Activated T-cell treated with anti-CD3 and anti-CD28 coated beads, Interleukin-2, amount 50 U/mL, for 72 hours (primary cell): ENCODE data around the gene PSMB10. TPM values are rescaled to one million over a fixed set of nuclear protein-coding genes. Genes with fewer than 3 reads are reported as not detected.

ENCODE experiments used
- ATAC-seq, 2 donors: fragments of 150-1000 bp; cut with Tn5 transposase; replicated peaks in 1 of 2; 2 replicates each; pipeline ENCODE4 v1.10.0; 2021; ENCODE audit warnings: moderate library complexity in 2 of 2, mild to moderate bottlenecking in 1 of 2
- DNase-seq, 2 donors: peaks; one replicate each; pipeline ENCODE4 v3.0.0; 2021 to 2022; ENCODE audit warnings: mixed read lengths in 1 of 2
- H3K27ac Mint-ChIP-seq: one replicate; pipeline ENCODE4 v1.8.0; 2022; ENCODE audit warnings: mild to moderate bottlenecking, moderate library complexity, mixed read lengths
- H3K27me3 Mint-ChIP-seq: one replicate; pipeline ENCODE4 v1.8.0; 2022; ENCODE audit warnings: low read depth, mixed read lengths
- H3K36me3 Mint-ChIP-seq, 2 donors: one replicate each; pipeline ENCODE4 v1.8.0; 2022; ENCODE audit warnings: mixed read lengths in 2 of 2, mild to moderate bottlenecking in 1 of 2; ENCODE audit not compliant: insufficient read depth in 2 of 2
- H3K4me1 Mint-ChIP-seq: one replicate; pipeline ENCODE4 v1.8.0; 2022; ENCODE audit warnings: low read depth, mixed read lengths
- H3K4me3 Mint-ChIP-seq, 2 donors: one replicate each; pipeline ENCODE4 v1.8.0; 2022; ENCODE audit warnings: mild to moderate bottlenecking in 2 of 2, mixed read lengths in 2 of 2, moderate library complexity in 2 of 2
- H3K9me3 Mint-ChIP-seq, 2 donors: one replicate each; pipeline ENCODE4 v1.8.0; 2022; ENCODE audit warnings: mixed read lengths in 2 of 2
- total RNA-seq, 2 donors: library from RNA; stranded (reverse); gene quantifications; one replicate each; pipeline ENCODE4 v1.2.3, GENCODE V29; 2022

The PSMB10 gene
- total RNA-seq, 2 donors from 2014 or later: 169 to 184 TPM

GRCh38 chr16:67967958-67968399 lies 31.3 kb upstream of the PSMB10 start:
- DNase-seq: peak; percentile 52 to 64

GRCh38 chr16:67967183-67967957 lies 30.7 kb upstream of the PSMB10 start:
- H3K27ac Mint-ChIP-seq: peak overlapping the region; percentile 94
- no peaks in the 10 kb centered on the region for H3K9me3 Mint-ChIP-seq
- no peaks in the 10 kb centered on the region for H3K27me3 Mint-ChIP-seq
- peak; percentile 1 to 32 for ATAC-seq
- peak overlapping the region; percentile 82 to 99 for H3K4me3 Mint-ChIP-seq
- peak; percentile 29 to 33 for DNase-seq
- H3K4me1 Mint-ChIP-seq: peaks cover 29% of the 10 kb centered on the region
- H3K36me3 Mint-ChIP-seq: peaks cover 8% of the 10 kb centered on the region in 2 donors

More at GRCh38 chr16:67967958-67968399, 31.3 kb upstream of the PSMB10 start:
- H3K9me3 Mint-ChIP-seq: no peaks in the 10 kb centered on the region
- no peaks in the 10 kb centered on the region for H3K27me3 Mint-ChIP-seq
- peaks cover 2 to 6% of the 10 kb centered on the region in 2 donors for H3K36me3 Mint-ChIP-seq
- peak; percentile 29 to 36 for ATAC-seq
- H3K27ac Mint-ChIP-seq: peak overlapping the region; percentile 94
- H3K4me3 Mint-ChIP-seq: peak overlapping the region; percentile 82 to 99
- H3K4me1 Mint-ChIP-seq: peaks cover 29% of the 10 kb centered on the region

GRCh38 chr16:67966549-67967182 lies 30.0 kb upstream of the PSMB10 start:
- ATAC-seq: no peak
- Mint-ChIP-seq H3K27ac (no peak overlapping the region), H3K9me3 (no peaks in the 10 kb centered on the region), H3K4me1 (peaks cover 29% of the 10 kb centered on the region), H3K36me3 (peaks cover 8% of the 10 kb centered on the region in 2 donors), H3K4me3 (peak overlapping the region; percentile 82 to 99), H3K27me3 (no peaks in the 10 kb centered on the region)
- no peak for DNase-seq

GRCh38 chr16:67965668-67966548 lies 29.3 kb upstream of the PSMB10 start:
- H3K9me3 Mint-ChIP-seq: no peaks in the 10 kb centered on the region
- H3K36me3 Mint-ChIP-seq: peaks cover 8% of the 10 kb centered on the region in 2 donors
- no peaks in the 10 kb centered on the region for H3K27me3 Mint-ChIP-seq
- DNase-seq (no peak), ATAC-seq (no peak)
- H3K4me3 Mint-ChIP-seq: peak overlapping the region in 1 of 2 donors; percentile 82
- H3K27ac Mint-ChIP-seq: no peak overlapping the region
- H3K4me1 Mint-ChIP-seq: peaks cover 29% of the 10 kb centered on the region

GRCh38 chr16:67964477-67965131 lies 28.0 kb upstream of the PSMB10 start:
- no peak for DNase-seq
- no peak overlapping the region for H3K27ac Mint-ChIP-seq
- H3K9me3 Mint-ChIP-seq: no peaks in the 10 kb centered on the region
- H3K4me3 Mint-ChIP-seq: no peak overlapping the region
- peaks cover 8 to 10% of the 10 kb centered on the region in 2 donors for H3K36me3 Mint-ChIP-seq
- H3K27me3 Mint-ChIP-seq: no peaks in the 10 kb centered on the region
- ATAC-seq: no peak
- H3K4me1 Mint-ChIP-seq: peaks cover 26% of the 10 kb centered on the region

GRCh38 chr16:67963662-67964321 lies 27.1 kb upstream of the PSMB10 start:
- ATAC-seq (no peak), DNase-seq (no peak)
- no peaks in the 10 kb centered on the region for H3K27me3 Mint-ChIP-seq
- H3K9me3 Mint-ChIP-seq: no peaks in the 10 kb centered on the region
- H3K4me1 Mint-ChIP-seq: peaks cover 18% of the 10 kb centered on the region
- H3K27ac Mint-ChIP-seq: no peak overlapping the region
- H3K36me3 Mint-ChIP-seq: peaks cover 8 to 10% of the 10 kb centered on the region in 2 donors
- no peak overlapping the region for H3K4me3 Mint-ChIP-seq

- Mint-ChIP-seq H3K9me3 (no peaks in the 10 kb centered on the region), H3K36me3 (peaks cover 8 to 10% of the 10 kb centered on the region in 2 donors), H3K4me1 (peaks cover 18% of the 10 kb centered on the region), H3K27ac (no peak overlapping the region), H3K27me3 (no peaks in the 10 kb centered on the region), H3K4me3 (no peak overlapping the region)
- DNase-seq: no peak
- no peak for ATAC-seq
Observed at GRCh38 chr16:67963292-67963661, 26.6 kb upstream of the PSMB10 start.

GRCh38 chr16:67962135-67962534 lies 25.5 kb upstream of the PSMB10 start:
- H3K36me3 Mint-ChIP-seq: peaks cover 3 to 8% of the 10 kb centered on the region in 2 donors
- ATAC-seq (no peak), DNase-seq (no peak)
- H3K4me3 Mint-ChIP-seq: no peak overlapping the region
- H3K4me1 Mint-ChIP-seq: peaks cover 10% of the 10 kb centered on the region
- no peak overlapping the region for H3K27ac Mint-ChIP-seq
- no peaks in the 10 kb centered on the region for H3K9me3 Mint-ChIP-seq
- no peaks in the 10 kb centered on the region for H3K27me3 Mint-ChIP-seq

GRCh38 chr16:67961551-67961957 lies 24.9 kb upstream of the PSMB10 start:
- Mint-ChIP-seq H3K4me1 (peaks cover 4% of the 10 kb centered on the region), H3K27ac (no peak overlapping the region), H3K4me3 (no peak overlapping the region), H3K9me3 (no peaks in the 10 kb centered on the region), H3K27me3 (no peaks in the 10 kb centered on the region), H3K36me3 (peaks cover 2 to 8% of the 10 kb centered on the region in 2 donors)
- no peak for DNase-seq
- no peak for ATAC-seq

DNA sequence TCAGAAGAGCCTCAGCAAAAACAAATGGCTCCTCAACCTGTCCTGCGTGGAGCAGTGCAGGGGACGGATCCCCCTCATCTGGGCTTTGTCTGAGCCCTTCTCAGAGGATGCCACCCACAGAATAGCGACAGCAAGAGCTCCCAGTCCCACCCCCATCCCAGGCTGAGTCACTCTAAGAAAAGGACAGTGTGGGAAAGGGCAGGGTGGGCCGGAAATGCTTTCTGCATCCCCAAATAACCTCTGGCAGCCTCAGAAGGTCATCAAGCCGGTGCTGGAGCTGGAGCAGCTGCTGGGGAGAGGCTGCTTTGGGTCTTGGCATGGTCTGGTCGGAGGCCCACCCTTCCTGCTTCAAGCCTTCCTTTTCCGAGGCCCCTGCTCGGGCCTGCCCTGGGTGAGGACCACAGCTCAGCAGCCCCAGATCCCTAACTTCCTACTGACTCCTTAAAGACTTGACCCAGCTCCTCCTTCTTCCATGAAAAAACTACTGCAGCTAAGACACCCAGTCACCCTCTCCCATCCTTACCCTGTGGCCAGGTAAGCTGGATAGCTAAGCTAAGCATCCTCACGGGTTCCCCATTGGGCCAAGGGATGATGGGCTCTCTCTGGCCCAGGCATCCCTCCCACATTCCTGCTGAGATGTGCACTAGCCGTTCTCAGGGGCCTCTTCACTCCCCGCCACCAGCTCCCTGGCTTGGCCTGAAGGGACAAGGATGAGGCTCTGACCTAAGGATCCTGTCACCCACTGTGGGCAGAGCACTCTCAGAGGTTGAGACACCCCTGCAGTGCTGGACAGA lies 23.1 kb upstream of the PSMB10 start:
- peaks cover 2 to 8% of the 10 kb centered on the region in 2 donors for H3K36me3 Mint-ChIP-seq
- ATAC-seq (no peak), DNase-seq (no peak)
- no peak overlapping the region for H3K4me3 Mint-ChIP-seq
- H3K27ac Mint-ChIP-seq: no peak overlapping the region
- H3K4me1 Mint-ChIP-seq: no peaks in the 10 kb centered on the region
- H3K9me3 Mint-ChIP-seq: no peaks in the 10 kb centered on the region
- no peaks in the 10 kb centered on the region for H3K27me3 Mint-ChIP-seq

DNA sequence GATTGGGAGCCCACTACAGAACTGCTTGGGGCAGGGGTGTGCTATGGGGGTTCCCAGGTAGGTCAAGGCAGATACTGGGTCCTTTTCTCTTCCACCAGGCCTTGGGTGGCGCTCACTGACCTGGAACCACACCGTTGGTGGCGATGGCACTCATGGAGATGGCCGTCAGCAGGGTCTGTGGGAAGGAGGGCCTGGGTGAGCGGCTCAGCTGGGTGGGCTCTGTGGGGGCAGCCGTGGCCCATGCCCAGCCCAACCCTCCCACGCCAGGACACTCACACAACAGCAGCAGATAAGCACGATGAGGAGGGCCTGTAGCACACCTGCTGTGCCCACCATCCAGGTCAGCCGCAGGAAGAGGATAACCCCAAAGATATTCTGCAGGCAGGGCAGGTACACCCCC lies 21.0 kb upstream of the PSMB10 start:
- Mint-ChIP-seq H3K27me3 (no peaks in the 10 kb centered on the region), H3K4me3 (no peak overlapping the region), H3K36me3 (peaks cover 0 to 5% of the 10 kb centered on the region in 2 donors), H3K27ac (no peak overlapping the region), H3K4me1 (no peaks in the 10 kb centered on the region), H3K9me3 (no peaks in the 10 kb centered on the region)
- no peak for DNase-seq
- ATAC-seq: no peak
